Stimulated activated CD4-positive, alpha-beta T cell treated with anti-CD3 and anti-CD28 coated beads, Interleukin-2, amount 100 ng/mL, for 4 hours (primary cell): ENCODE measurements around the gene DISP3.

ENCODE experiments used
- DNase-seq: peaks from one replicate; pipeline ENCODE4 v3.0.0-alpha.2; 2020; ENCODE audit warnings: low read depth

The DISP3 gene

DNA sequence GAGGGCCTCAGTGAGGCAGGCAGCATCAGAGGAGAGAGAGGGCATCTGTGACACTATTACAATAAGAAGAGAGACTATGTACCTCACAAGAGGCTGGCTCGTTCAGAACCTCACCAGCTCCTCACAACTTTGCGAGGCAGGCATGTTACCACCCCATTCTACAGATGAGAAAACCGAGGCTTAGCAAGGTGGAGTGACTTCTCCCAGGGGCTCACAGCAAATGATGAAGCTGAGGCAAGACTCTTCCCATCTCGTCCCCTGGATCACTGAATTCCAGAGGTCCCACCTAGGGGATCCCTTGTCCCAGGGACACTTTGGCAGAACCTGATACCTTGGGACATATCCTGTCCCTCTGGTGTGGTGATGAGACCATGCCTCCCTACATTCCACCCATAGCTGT, 64.4 kb downstream of the DISP3 start:
- no peak for DNase-seq

- DNase-seq: no peak
Measured at GRCh38 chr1:11543796-11544195, 64.8 kb downstream of the DISP3 start.

- no peak for DNase-seq
Measured at GRCh38 chr1:11546456-11546855, 67.5 kb downstream of the DISP3 start.

DNA sequence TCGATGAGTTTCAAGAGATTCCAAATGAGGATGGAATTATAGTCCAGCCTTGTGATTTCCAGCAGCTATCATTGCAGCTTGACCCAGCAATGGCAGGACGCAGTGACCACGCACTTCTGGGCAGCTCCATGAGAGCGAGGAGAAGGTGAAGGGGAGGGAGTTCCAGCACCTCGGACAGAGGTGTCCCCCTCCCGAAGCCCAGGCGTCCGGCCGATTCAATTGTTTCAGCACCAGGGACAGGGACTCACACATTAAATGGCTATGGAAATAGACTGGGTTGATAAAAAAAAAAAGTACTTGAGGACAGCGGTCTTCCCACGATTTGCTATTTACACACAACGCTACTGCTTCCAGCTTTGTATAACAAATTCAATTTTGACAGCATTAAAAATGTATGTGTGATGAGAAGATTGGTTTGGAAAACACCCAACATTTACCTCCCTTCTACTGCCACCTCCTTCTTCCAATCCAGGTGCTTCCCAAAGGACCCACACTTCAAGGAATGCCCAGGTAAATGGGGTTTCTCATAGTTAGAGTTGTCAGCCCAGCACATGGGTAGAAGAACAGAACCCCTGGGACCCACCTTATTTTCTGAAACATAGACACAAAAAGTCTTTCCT, 71.8 kb downstream of the DISP3 start:
- no peak for DNase-seq

GRCh38 chr1:11558276-11558675, 79.3 kb downstream of the DISP3 start:
- no peak for DNase-seq

DNA sequence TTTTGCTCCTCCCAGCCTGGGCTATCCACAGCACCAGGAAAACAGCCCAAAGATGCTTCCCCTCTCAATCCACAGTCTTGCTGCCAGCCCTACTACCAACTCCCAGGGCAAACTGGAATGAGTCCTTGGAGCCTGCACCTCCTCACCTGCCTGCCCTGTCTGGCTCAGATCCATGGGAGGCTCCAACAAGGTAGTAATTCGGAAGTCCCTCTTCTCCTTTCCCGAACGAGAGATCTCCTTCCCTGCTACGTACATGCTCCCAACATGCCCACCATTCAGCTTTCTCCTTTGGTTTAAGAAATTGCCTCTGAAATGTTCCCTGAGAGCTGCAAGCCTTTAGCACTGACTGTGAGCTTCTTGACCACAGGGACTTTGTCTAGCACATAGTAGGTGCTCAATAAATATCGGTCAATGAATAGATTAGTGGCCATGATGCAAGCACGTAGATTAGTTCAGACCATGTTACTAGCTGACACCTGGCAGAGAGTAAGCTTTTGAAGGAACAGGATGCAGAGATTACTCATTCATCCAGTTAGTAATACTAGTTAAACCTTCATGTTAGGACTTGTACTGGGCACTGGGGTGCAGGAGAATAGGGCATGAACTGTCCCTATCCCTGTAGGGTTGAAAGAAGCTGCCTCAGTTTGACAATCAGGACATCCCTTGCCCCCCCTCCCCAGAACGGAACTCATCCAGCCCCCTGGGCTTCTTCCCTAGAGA, 80.1 kb downstream of the DISP3 start:
- DNase-seq: no peak

DNA sequence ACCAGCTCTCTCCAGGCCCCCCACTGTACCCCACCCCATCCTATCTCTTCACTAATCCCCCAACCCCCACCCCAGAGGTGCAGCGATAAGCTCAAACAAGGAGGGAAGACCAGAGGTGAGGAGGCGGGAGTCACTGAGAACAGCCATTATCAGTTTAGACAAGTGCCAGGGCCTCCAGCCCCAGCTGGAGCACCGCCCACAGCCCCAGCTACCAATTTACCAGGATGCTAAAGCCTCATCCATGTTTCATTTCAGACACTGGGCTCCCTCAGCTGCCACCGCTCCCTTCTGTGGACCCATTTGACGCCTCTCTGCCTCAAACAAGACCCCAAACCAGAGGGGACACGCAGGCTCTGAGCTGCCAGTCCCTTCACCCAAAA, 80.6 kb downstream of the DISP3 start:
- DNase-seq: no peak

GRCh38 chr1:11560061-11560460, 81.1 kb downstream of the DISP3 start:
- DNase-seq: no peak

- no peak for DNase-seq
Measured at GRCh38 chr1:11561740-11562139, 82.8 kb downstream of the DISP3 start.

- DNase-seq: no peak
Measured at GRCh38 chr1:11562664-11563063, 83.7 kb downstream of the DISP3 start.

GRCh38 chr1:11563560-11564069, 84.7 kb downstream of the DISP3 start:
- no peak for DNase-seq

- no peak for DNase-seq
Measured at GRCh38 chr1:11564237-11564636, 85.3 kb downstream of the DISP3 start.

DNA sequence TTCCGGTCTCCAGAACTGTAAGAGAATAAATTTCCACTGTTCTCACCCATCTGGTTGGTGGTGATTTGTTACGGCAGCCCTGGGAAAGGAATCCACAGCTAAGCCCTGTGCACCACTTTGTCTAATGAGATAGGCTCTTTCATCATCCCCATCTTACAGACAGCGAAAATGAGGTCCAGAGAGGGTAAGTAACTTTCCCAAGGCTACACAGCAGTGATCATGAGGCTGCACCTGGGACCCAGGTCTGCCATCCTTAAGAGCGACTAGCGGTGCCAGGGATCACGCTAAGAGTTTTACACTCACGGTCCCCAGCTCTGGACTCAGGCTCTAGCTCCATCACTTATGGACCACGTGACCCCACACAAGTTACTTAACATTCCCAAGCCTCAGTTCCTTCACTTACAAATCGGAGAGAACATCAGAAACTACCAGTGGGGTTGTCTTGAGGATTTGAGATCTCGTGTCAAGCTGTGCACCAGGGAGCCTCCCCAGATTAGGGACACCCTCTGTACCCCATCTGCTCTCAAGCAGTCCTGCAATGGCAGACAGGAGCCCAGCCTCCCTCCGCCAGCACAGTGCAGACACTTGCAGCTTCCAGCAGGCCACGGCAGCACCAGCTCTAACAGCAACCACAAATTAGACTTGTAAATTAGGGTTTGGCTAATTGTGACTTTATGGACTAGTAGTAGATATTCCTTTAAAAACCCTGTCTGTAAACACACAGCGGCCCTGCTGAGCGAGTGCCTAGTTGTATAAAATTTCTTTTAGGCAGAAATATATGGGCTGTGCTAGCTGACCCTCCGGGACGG, 87.3 kb downstream of the DISP3 start:
- no peak for DNase-seq

DNA sequence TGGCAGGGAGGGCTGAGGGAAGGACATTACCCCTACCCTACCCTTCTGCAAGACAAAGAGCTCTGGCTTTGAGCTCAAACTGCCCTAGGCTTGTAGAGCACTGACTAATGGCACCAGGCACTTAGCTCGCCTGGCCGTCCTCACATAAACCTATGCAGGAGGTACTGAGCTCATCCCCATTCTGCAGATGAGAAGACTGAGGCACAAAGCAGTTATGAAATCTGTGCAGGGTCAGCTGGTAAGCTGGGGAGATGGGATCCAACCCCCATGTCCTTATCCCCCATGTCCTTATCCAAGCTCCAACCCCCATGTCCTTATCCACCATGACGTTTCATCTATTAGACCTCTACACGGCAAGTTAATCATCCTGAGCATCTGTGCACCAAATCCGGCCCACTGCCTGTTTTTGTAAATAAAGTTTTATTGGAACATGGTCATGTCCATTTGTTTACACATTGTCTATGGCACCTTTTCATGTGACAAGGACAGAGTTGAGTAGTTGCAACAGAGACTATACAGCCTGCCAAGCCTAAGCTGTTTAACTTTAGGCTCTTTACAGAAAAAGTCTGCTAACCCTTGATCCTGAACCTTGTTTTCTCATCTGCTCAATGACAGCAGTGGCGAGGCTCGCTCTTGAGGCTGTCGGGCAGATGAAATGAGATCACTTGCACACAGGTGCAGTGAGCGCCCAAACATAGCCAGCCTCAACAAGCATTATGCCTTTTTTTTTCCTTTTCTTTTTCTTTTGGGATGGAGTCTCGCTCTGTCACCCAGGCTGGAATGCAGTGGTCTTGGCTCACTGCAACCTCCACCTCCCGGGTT, 88.5 kb downstream of the DISP3 start:
- no peak for DNase-seq

DNA sequence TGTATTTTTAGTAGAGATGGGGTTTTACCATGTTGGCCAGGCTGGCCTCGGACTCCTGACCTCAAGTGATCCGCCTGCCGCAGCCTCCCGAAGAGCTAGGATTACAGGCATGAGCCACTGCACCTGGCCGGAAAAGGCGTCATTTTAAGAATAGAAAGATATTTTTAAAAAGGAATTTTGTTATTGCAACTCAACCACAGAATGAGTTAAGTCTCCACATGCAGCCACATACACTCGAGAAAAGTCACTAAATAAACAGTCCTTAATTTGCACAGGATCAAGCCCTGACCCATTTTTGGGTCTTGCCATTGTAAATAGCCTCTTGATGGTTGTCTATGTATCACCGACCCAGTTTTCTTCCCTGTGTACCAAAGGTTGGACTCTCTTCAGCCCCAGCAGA, 89.7 kb downstream of the DISP3 start:
- no peak for DNase-seq

DNA sequence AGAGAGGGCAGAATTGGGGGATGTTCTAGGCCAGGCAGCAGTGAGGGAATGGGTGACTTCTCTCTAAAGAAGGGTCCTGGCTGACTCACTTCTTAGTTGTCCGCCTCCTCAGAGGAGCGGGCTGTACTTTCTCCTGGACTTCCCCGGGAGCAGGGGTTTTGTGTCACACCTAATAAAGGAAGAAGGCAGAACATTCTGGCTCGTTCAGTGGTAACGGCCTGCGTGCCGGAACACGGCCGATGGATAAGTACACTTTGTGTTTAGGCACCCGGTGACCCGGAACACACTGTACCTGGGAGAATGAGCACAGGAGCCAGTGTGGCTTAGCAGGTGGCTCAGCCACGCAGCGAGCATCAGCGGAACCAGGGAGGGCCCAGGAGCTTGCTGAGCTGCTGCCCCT, 90.6 kb downstream of the DISP3 start:
- no peak for DNase-seq

DNA sequence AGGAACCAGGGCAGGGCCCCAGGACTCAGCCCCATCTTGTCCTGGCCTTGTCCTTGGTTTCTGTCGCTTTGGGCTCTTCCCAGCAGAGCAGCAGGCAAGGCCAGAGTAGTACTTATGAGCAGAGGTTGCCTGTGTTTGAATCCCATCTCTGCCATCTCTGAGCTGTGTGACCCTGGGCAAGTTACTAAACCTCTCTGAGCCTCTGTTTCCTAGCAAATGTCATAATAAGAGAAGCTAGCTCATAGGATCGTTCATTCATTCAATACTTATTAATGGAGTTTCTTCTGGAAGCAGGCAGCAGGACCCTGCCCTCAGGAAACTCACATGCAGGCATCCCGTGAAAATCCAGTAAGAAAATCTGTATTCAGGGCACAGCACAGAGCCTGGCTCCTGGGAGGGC, 91.0 kb downstream of the DISP3 start:
- no peak for DNase-seq

DNA sequence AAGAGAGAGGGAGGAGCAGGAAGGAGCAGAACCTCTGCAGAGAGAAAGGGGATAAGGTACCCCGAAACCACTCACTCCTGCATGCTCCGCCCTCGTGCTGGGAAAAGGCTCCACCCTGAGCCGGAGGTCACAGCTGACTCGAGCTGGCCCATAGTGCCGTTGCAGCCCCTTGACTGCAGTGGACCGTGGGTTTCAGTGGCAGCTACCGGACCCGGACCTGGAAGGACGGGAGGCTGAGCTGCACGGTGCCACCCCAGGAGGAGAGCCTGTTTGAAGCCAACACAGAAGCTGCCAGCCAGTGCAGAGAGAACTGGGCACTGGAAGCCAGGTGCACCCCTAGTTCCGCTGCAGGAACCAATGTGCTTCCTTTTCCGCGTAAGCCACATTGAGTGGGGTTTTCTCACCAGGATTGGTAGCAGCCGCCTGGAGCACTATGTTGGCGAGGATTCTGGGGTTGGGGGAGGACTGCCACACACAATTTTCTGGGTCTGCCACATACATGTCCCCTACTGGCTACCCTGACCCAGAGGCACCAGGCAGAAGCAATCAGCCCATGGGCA, 91.9 kb downstream of the DISP3 start:
- DNase-seq: no peak

GRCh38 chr1:11571906-11572616, 93.1 kb downstream of the DISP3 start:
- no peak for DNase-seq

- no peak for DNase-seq
Measured at GRCh38 chr1:11573116-11573692, 94.2 kb downstream of the DISP3 start.

DNA sequence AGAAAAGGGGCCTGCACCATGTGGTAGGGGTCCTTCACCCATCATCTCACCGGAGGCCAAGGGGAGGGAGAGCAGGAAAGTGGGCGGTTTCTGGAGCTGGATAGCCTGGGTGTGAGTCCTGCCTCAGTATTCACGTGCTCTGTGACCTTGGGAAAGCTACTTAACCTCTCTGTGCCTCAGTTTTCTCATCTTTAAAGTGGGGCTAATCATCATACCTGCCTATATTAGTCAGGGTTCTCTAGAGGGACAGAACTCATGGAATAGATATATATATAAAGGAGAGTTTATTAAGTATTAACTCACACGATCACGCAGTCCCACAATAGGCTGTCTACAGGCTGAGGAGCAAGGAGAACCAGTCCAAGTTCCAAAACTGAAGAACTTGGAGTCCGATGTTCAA, 96.6 kb downstream of the DISP3 start:
- no peak for DNase-seq
